GM15510 (cell line): Measurements from ENCODE around the gene GPNMB.

ENCODE experiments used
- POLR2A ChIP-seq: IDR thresholded peaks from 3 replicates; pipeline ENCODE4 v1.6.1; 2011; ENCODE audit warnings: borderline replicate concordance; ENCODE audit not compliant: insufficient read length; ENCODE audit errors: extremely low read depth

GPNMB gene

GRCh38 chr7:23246555-23246954 is at the start of gene GPNMB:
Gene GPNMB (plus strand): TSS chr7:23246775. CDS start chr7:23246858, 83 bp downstream.
- TF ChIP-seq POLR2A = no peak

DNA sequence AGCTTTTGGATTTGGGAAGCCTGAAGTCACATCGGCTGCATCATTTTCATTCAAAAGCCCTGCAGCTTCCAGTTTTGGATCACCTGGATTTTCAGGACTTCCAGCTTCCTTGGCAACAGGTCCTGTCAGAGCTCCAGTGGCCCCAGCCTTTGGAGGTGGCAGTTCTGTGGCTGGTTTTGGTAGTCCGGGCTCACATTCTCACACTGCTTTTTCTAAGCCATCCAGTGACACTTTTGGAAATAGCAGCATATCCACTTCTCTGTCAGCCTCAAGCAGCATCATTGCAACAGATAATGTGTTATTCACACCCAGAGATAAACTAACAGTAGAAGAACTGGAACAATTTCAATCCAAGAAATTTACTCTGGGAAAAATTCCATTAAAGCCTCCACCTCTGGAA is 46.2 kb upstream of the GPNMB start:
- TF ChIP-seq POLR2A = no peak

- no peak for TF ChIP-seq POLR2A
Measured at GRCh38 chr7:23204241-23204640, 42.3 kb upstream of the GPNMB start.

- no peak for TF ChIP-seq POLR2A
Measured at GRCh38 chr7:23205577-23205908, 41.0 kb upstream of the GPNMB start.

DNA sequence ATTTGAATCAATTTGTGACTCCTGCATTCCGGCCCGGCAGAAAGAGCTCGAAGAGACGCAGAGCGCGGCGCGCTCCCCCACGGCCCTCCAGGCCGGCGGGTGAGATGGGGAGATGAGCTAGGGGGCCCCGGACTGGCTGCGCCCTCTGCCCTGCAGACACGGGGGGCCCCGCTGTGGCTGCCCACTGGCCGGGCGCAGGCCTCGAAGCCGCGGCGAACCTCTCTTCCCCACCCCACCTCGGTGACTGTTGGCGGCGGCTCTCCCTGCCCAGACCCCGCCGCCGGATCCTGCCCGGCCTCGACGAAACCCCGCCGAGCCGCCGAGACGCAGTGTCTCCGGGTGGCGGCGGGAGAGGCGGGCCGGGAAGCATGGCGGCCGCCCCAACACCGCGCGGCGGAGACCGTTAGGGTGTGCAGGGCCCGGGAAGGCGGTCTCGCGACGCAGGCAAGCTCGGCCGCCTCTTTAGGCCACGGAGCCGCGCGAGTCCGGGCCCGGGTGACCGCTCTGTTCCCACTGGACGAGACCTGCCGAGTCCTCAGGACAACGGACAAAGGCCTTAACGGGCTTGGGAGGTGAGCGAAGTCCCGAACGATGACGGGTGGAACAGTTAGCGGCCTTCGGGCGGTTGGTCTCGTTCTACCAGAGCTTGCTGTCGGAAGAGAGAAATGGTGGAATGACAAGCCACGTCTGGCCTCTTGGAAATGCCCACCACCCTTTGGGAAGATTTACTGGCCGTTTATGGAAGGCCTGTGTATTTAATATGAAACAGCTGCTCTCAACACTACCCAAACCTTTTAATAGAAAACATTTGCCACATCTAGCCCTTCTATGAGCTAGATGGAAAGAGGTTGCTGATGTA is 40.4 kb upstream of the GPNMB start:
- TF ChIP-seq POLR2A = no peak

- no peak for TF ChIP-seq POLR2A
Measured at GRCh38 chr7:23207021-23207420, 39.6 kb upstream of the GPNMB start.

DNA sequence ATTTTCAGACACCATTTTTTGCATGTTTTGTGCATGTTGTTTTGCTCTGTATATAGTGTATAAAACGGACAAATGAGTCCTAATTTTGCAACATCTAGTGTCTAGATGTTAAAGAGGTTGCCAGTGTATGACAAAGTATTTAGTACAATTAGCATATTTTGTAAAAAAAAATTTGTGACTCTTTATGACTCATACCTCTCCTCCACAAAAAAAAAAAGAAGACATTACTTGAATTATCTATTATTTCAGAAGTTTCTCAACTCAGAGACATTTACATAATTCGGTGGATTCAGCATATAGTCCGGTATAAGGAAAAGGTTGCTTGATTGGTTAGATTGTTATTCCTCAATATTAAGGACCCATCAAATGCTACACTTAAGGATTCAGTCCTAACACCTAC is 38.7 kb upstream of the GPNMB start:
- TF ChIP-seq POLR2A = no peak

- TF ChIP-seq POLR2A = no peak
Measured at GRCh38 chr7:23208316-23208715, 38.3 kb upstream of the GPNMB start.

DNA sequence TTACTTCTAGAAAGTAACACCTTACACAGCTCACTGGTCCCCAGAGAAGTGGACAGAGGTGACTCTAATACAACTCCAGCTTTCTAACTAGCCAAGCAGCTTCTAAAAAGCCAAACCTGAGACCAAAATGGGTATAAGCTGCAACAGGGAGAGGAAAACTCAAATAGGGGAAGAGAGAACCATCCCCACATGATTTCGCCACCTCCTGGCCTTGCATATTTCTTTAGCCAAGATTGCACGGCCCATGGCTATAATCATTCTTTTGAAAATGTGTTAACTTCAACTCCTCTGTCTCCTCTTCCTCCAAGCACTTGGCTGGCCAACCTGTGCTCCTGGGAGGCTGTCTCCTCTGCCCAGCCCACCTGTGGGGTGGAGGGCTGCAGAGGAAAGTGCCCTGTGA is 36.1 kb upstream of the GPNMB start:
- TF ChIP-seq POLR2A = no peak

DNA sequence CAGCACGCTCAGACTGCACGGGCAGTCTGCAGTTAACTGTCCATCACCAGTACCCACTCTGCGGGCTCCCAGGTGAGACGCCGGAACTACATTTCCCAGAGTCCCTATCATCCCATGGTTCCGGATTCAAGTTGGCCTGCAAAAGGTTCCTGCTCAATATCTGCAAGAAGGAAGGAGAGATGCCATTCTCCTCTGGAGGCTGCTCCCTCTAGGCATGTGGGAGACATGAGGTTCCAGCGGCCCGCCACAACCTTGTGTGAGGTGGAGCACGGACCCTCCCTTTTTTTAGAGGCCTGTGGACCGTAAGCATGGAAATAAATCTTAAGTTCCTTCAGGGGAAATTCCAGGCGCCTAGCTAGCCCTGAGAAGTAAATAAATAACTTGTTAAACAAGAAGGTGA is 35.0 kb upstream of the GPNMB start:
- no peak for TF ChIP-seq POLR2A

DNA sequence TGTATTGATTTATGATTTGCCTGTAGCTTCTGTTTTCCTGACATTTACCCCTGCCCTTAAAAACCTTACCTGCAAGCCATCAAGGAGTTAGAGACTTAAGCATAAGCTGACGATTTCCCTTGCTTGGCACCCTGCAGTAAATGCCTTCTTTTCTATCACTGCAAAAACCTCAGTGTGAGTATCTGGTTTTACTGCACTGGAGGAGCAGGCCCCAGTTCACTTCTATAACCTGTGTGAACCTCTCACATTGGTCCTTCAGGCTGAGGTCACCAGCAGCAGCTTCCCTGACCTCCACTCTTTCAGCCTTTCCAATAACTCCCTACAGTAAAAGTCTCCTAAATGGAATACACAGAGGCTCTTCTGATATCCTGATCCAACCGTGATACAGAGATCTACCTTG is 34.2 kb upstream of the GPNMB start:
- no peak for TF ChIP-seq POLR2A

DNA sequence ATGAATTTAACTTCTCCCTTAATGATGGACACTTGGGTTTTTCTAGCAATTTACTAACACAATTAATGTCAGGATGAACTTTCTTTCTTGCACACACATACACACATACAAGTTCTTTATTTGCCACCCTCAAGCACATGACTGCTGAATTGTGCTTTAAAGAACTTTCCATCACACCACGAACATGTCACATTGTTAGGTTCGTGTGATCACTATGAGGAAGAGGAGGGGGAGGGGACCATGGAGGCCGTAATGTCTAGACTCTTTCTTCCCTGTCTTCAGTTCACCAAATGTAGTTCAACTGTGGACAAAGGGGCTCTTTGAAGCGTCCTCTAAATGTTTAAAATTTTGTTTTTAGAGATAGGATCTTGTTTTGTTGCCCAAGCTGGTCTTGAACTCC is 33.7 kb upstream of the GPNMB start:
- TF ChIP-seq POLR2A = no peak

- TF ChIP-seq POLR2A = no peak
Measured at GRCh38 chr7:23213755-23214154, 32.8 kb upstream of the GPNMB start.

GRCh38 chr7:23214423-23214822 is 32.2 kb upstream of the GPNMB start:
- no peak for TF ChIP-seq POLR2A

DNA sequence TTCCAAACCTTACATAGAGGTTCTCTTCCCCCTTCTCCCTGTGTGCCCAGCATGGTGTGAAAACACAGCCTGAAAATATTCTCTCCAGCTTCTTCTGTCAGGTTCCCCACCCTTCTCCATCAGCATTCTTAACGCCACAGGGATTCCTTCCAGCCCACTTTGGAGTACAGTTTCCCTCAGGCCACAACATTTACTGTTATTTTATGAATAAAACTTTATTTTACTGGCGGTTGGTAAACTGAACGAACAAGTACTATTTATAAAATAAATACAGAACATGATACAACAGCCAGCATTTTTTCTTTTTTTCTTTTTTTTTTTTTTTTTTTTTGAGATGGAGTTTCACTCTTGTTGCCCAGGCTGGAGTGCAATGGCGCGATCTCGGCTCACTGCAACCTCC is 31.6 kb upstream of the GPNMB start:
- TF ChIP-seq POLR2A = no peak

DNA sequence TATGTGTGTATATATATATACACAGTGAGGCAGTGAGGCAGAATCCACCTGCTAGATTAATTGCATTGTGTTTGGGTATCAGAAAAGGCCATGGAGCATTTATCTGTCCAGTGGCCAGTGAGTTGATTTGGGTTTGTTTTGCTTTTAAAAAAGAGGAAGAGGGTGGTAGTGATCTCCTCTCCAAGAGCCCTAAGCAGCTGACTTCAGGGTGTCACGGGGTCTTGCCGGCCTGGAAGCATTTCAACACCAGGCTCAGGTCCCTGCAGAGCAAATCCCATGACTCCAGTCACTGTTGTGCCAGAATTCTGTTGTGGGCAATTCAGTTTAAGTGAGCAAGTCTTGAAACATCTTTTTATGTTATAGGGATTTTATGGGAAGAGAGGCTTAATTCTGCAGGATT is 30.6 kb upstream of the GPNMB start:
- no peak for TF ChIP-seq POLR2A

- no peak for TF ChIP-seq POLR2A
Measured at GRCh38 chr7:23218196-23218595, 28.4 kb upstream of the GPNMB start.
